Fibroblast of pulmonary artery (primary cell): ENCODE results near the gene SPTLC2.

Source experiments
- DNase-seq: peaks from one replicate; pipeline ENCODE4 v3.0.0-alpha.2; 2010; ENCODE audit warnings: low read depth
- H3K4me3 ChIP-seq: replicated peaks from 2 replicates; pipeline ENCODE4 v1.5.1; 2011; ENCODE audit warnings: low read depth, mild to moderate bottlenecking, control low read depth, low read length, moderate library complexity
- CTCF ChIP-seq: IDR thresholded peaks from 2 replicates; pipeline ENCODE4 v1.5.1; 2011; ENCODE audit warnings: mild to moderate bottlenecking, control low read depth, low read length, inconsistent platforms; ENCODE audit errors: missing control alignments

Gene SPTLC2

GRCh38 chr14:77474479-77475177 is 141.8 kb downstream of the SPTLC2 start:
- TF ChIP-seq CTCF: no peak
- DNase-seq: no peak

GRCh38 chr14:77473921-77474320 is 142.5 kb downstream of the SPTLC2 start:
- DNase-seq: no peak
- TF ChIP-seq CTCF: no peak
- H3K4me3 ChIP-seq: no peak overlapping the region

More at GRCh38 chr14:77474479-77475177, 141.8 kb downstream of the SPTLC2 start:
- H3K4me3 ChIP-seq: no peak overlapping the region

- no peak overlapping the region for H3K4me3 ChIP-seq
- DNase-seq: no peak
- TF ChIP-seq CTCF: no peak
These were observed 146.1 kb downstream of the SPTLC2 start for GRCh38 chr14:77470224-77470870.

GRCh38 chr14:77469539-77469938 is 146.9 kb downstream of the SPTLC2 start:
- TF ChIP-seq CTCF: no peak
- no peak overlapping the region for H3K4me3 ChIP-seq
- no peak for DNase-seq

- DNase-seq: no peak
- TF ChIP-seq CTCF: no peak
- H3K4me3 ChIP-seq: no peak overlapping the region
These were observed 147.4 kb downstream of the SPTLC2 start for GRCh38 chr14:77469067-77469505.

- no peak for DNase-seq
- TF ChIP-seq CTCF: no peak
- H3K4me3 ChIP-seq: no peak overlapping the region
These were observed 148.6 kb downstream of the SPTLC2 start for GRCh38 chr14:77467801-77468200.
